ENCODE measurements around the gene SLC2A9.

GRCh38 chr4:9920029-9920428, 101.3 kb downstream of the SLC2A9 start:
- no peak for TF ChIP-seq CTCF (IDR thresholded peaks at IDR 0.05)
- TF ChIP-seq POLR2A (IDR thresholded peaks at IDR 0.05): no peak
- no peak for TF ChIP-seq POLR2AphosphoS5 (IDR thresholded peaks at IDR 0.05)
